A549 (cell line): ENCODE results near the gene MANSC1. TPM values are rescaled to one million over a fixed set of nuclear protein-coding genes. Genes with fewer than 3 reads are reported as not detected.

ENCODE experiments used
- ATAC-seq, 2 experiments: fragments of 200-7000 bp in 1 of 2; fragments of >200 bp in 1 of 2; cut with Nextera tagmentation in 1 of 2; cut with Tn5 transposase in 1 of 2; 3 replicates each; pipeline versions ENCODE4 v1.8.0 to v1.9.1; 2018 to 2020; ENCODE audit warnings: mild to moderate bottlenecking in 1 of 2, moderate library complexity in 1 of 2
- CTCF ChIA-PET: fragments of 300-600 bp; sonication (Branson Sonifier 250); formaldehyde crosslinking; extraction: SDS; loops from one replicate; lab custom pipeline; 2021; ENCODE audit warnings: antibody characterized with exemption, inconsistent platforms; lab: Yijun Ruan, JAX
- POLR2A ChIA-PET: fragments of 350-600 bp; formaldehyde crosslinking; extraction: SDS; loops from one replicate; lab custom pipeline; 2021; ENCODE audit warnings: antibody characterized with exemption, inconsistent platforms; lab: Yijun Ruan, JAX
- DNase-seq, 2 experiments: peaks; one replicate each; pipeline versions ENCODE4 v3.0.0 to v3.0.0-alpha.2; 2011 to 2016; ENCODE audit warnings: low read depth in 1 of 2, low spot score in 1 of 2
- FAIRE-seq: peaks from 2 replicates; lab custom pipeline; 2011; peaks lifted over from hg19 to GRCh38; lab: Jason Lieb, UNC
- H3K27ac ChIP-seq, 2 experiments: fragments of >200 bp; sonication (Bioruptor Twin); formaldehyde crosslinking; 3 replicates each; pipeline ENCODE4 v1.5.1; 2016 to 2017
- H3K4me1 ChIP-seq: fragments of >200 bp; sonication (Bioruptor Twin); formaldehyde crosslinking; 3 replicates; pipeline ENCODE4 v1.6.1; 2016
- H3K4me2 ChIP-seq: fragments of >200 bp; sonication (Bioruptor Twin); formaldehyde crosslinking; 3 replicates; pipeline ENCODE4 v1.6.1; 2016
- H3K4me3 ChIP-seq: fragments of >200 bp; sonication (Bioruptor Twin); formaldehyde crosslinking; 3 replicates; pipeline ENCODE4 v1.5.1; 2016
- H3K9me3 ChIP-seq: fragments of >200 bp; sonication (Bioruptor Twin); formaldehyde crosslinking; 3 replicates; pipeline ENCODE4 v1.6.1; 2016
- BCL3 ChIP-seq: fragments of >200 bp; sonication (Bioruptor Twin); formaldehyde crosslinking; IDR thresholded peaks from 3 replicates; pipeline ENCODE4 v1.6.1; 2016
- CTCF ChIP-seq: fragments of >200 bp; sonication (Bioruptor Twin); formaldehyde crosslinking; IDR thresholded peaks from 3 replicates; pipeline ENCODE4 v1.5.1; 2016
- EHF ChIP-seq: fragments of 250-450 bp; sonication (Bioruptor Pico); IDR thresholded peaks from 2 replicates; pipeline ENCODE4 v1.5.0; 2020; ENCODE audit warnings: mild to moderate bottlenecking
- EP300 ChIP-seq, 2 experiments: fragments of >200 bp; sonication (Bioruptor Twin); formaldehyde crosslinking; IDR thresholded peaks; 2 replicates in 1 of 2; 3 replicates in 1 of 2; pipeline ENCODE4 v1.6.1; 2016 to 2017
- FOSB ChIP-seq: fragments of 250-450 bp; sonication (Bioruptor Pico); IDR thresholded peaks from 2 replicates; pipeline ENCODE4 v1.5.0; 2020; ENCODE audit warnings: mild to moderate bottlenecking, moderate library complexity
- HES2 ChIP-seq: fragments of >200 bp; sonication (Bioruptor Twin); formaldehyde crosslinking; IDR thresholded peaks from 2 replicates; pipeline ENCODE4 v1.6.1; 2016
- HEYL ChIP-seq: fragments of 250-450 bp; sonication (Bioruptor Pico); IDR thresholded peaks from 2 replicates; pipeline ENCODE4 v1.8.0; 2021; ENCODE audit warnings: mild to moderate bottlenecking, moderate library complexity
- HOXA7 ChIP-seq: fragments of 250-450 bp; sonication (Bioruptor Pico); IDR thresholded peaks from 2 replicates; pipeline ENCODE4 v1.5.0; 2020; ENCODE audit warnings: mild to moderate bottlenecking, moderate library complexity
- HOXB5 ChIP-seq: fragments of 250-450 bp; sonication (Bioruptor Pico); IDR thresholded peaks from 2 replicates; pipeline ENCODE4 v1.5.0; 2020; ENCODE audit warnings: mild to moderate bottlenecking, moderate library complexity
- JUN ChIP-seq, 2 experiments: fragments of >200 bp; sonication (Bioruptor Twin); formaldehyde crosslinking; IDR thresholded peaks; 2 replicates in 1 of 2; 3 replicates in 1 of 2; pipeline ENCODE4 v1.6.1; 2016 to 2017
- JUNB ChIP-seq: fragments of >200 bp; sonication (Bioruptor Twin); formaldehyde crosslinking; IDR thresholded peaks from 2 replicates; pipeline ENCODE4 v1.6.1; 2016
- KDM1A ChIP-seq: fragments of 200-600 bp; sonication (generic); IDR thresholded peaks from 2 replicates; pipeline ENCODE4 v1.6.1; 2016; ENCODE audit warnings: low read depth, mild to moderate bottlenecking
- MAX ChIP-seq: IDR thresholded peaks from 2 replicates; pipeline ENCODE4 v1.6.1; 2012
- NFE2L2 ChIP-seq: fragments of 150-350 bp; conservative IDR thresholded peaks from 2 replicates; pipeline ENCODE4 v1.6.1; 2014; ENCODE audit warnings: low read length
- NR3C1 ChIP-seq: fragments of >200 bp; sonication (Bioruptor Twin); formaldehyde crosslinking; IDR thresholded peaks from 3 replicates; pipeline ENCODE4 v1.6.1; 2017
- POLR2A ChIP-seq: IDR thresholded peaks from 2 replicates; pipeline ENCODE4 v1.6.1; 2012; ENCODE audit warnings: mild to moderate bottlenecking, low read length
- POLR2AphosphoS2 ChIP-seq: conservative IDR thresholded peaks from 2 replicates; pipeline ENCODE4 v1.6.1; 2012; ENCODE audit warnings: low read length, improper control_type of control experiment, inconsistent platforms
- RAD21 ChIP-seq, 2 experiments: fragments of >200 bp in 1 of 2; sonication (Bioruptor Twin) in 1 of 2; formaldehyde crosslinking in 1 of 2; IDR thresholded peaks in 1 of 2; conservative IDR thresholded peaks in 1 of 2; 2 replicates in 1 of 2; 3 replicates in 1 of 2; pipeline ENCODE4 v1.6.1; 2012 to 2018; ENCODE audit warnings: inconsistent platforms in 1 of 2
- RCOR1 ChIP-seq: fragments of 150-350 bp; IDR thresholded peaks from 2 replicates; pipeline ENCODE4 v1.6.1; 2014; ENCODE audit warnings: antibody characterized with exemption, low read length, low read depth
- RFX5 ChIP-seq: fragments of 450-650 bp; IDR thresholded peaks from 2 replicates; pipeline ENCODE4 v1.7.1; 2014; ENCODE audit warnings: antibody characterized with exemption, mild to moderate bottlenecking, moderate library complexity
- RNF2 ChIP-seq: fragments of 200-600 bp; sonication (generic); IDR thresholded peaks from 2 replicates; pipeline ENCODE4 v1.6.1; 2016; ENCODE audit warnings: low read depth, mild to moderate bottlenecking, antibody characterized with exemption, moderate library complexity, borderline replicate concordance
- SMC3 ChIP-seq: fragments of >200 bp; sonication (Bioruptor Twin); formaldehyde crosslinking; IDR thresholded peaks from 3 replicates; pipeline ENCODE4 v1.6.1; 2018; ENCODE audit warnings: inconsistent platforms
- TP53 ChIP-seq: fragments of 250-450 bp; sonication (Bioruptor Pico); IDR thresholded peaks from 2 replicates; pipeline ENCODE4 v1.5.0; 2021; ENCODE audit warnings: mild to moderate bottlenecking, moderate library complexity
- ZC3H11A ChIP-seq: fragments of 450-650 bp; IDR thresholded peaks from 2 replicates; pipeline ENCODE4 v1.6.1; 2014; ENCODE audit warnings: antibody characterized with exemption, mild to moderate bottlenecking
- ZFP36 ChIP-seq: fragments of 450-650 bp; IDR thresholded peaks from 2 replicates; pipeline ENCODE4 v1.6.1; 2014; ENCODE audit warnings: borderline replicate concordance; ENCODE audit not compliant: partially characterized antibody
- ZSCAN20 ChIP-seq: fragments of 250-450 bp; sonication (Bioruptor Pico); IDR thresholded peaks from 2 replicates; pipeline ENCODE4 v1.8.0; 2022; ENCODE audit warnings: mild to moderate bottlenecking, moderate library complexity
- WGBS: methylation state at CpG from one replicate; pipeline ENCODE4 v1.1.6; 2017; ENCODE audit errors: missing lambda C conversion rate; 5-methylcytosine and 5-hydroxymethylcytosine counted together
- polyA plus RNA-seq, 4 experiments: library from polyadenylated mRNA; depleted of rRNA in 3 of 4; stranded (reverse); fragments of >200 nt; fragmentation: RNase III in 1 of 4; extraction: RNeasy Plus Mini Kit Qiagen cat#74134 plus additional on column Dnase treatment in 1 of 4; gene quantifications; 2 replicates in 3 of 4; 3 replicates in 1 of 4; pipeline ENCODE4 v1.2.3, GENCODE V29; 2011 to 2017

MANSC1 gene
- polyA plus RNA-seq, 2 of the 4 experiments (the other 2 are of a cell fraction): 3.7 to 3.9 TPM

- POLR2A ChIA-PET: no interaction called here
- no peak overlapping the region for H3K4me3 ChIP-seq
- peak; percentile 72 to 77 for DNase-seq
- H3K4me1 ChIP-seq: peaks cover 13% of the 10 kb centered on the region
- H3K4me2 ChIP-seq: peak overlapping the region; percentile 37
- FAIRE-seq: no peak
- peak overlapping the region in 1 of 2 experiments; percentile 9; a peak in 1 of 6 replicates for H3K27ac ChIP-seq
- 22% methylated on average over 10 of the region's 10 CpGs for WGBS
- TF ChIP-seq MAX (peak; percentile 61; the same call in 1 of the 2 replicates), SMC3 (peak; percentile 94), HES2 (no peak), POLR2AphosphoS2 (no peak), EP300 (IDR thresholded peaks at IDR 0.05) (no peak), ZSCAN20 (CRISPR knock-in tag) (no peak), HEYL (CRISPR knock-in tag) (no peak), RAD21 (conservative IDR thresholded peaks at IDR 0.05 in 1 of 2, IDR thresholded peaks at IDR 0.05 in 1 of 2) (peak; percentile 80 to 90), CTCF (peak; percentile 96), BCL3 (no peak), JUNB (no peak), HOXB5 (no peak), FOSB (CRISPR knock-in tag) (no peak), POLR2A (no peak), NFE2L2 (no peak)
- TF ChIP-seq, all 56 proteins: peak for 4
- CTCF ChIA-PET: interaction anchor here (0.6 to 13.8 kb wide), 25 partner anchors 9 to 754 kb away, joined by 3 to 214 read pairs (median 5); partner anchors contain the start of genes BORCS5, LRP6 and MANSC1
- H3K9me3 ChIP-seq: no peaks in the 10 kb centered on the region
- peak; percentile 93 for ATAC-seq
Observed at GRCh38 chr12:12334367-12335040, 15.5 kb downstream of the MANSC1 start.

- Histone ChIP-seq H3K27ac (0 out of 6 replicates have a peak overlapping the region, but pooled peaks of 1 of the 2 experiments have one; percentile 3), H3K9me3 (no peaks in the 10 kb centered on the region), H3K4me2 (peak overlapping the region; percentile 37; the same call in 2 of the 3 replicates), H3K4me1 (peaks cover 13% of the 10 kb centered on the region), H3K4me3 (no peak overlapping the region)
- no peak for TF ChIP-seq EP300 (IDR thresholded peaks at IDR 0.05)
- no peak for TF ChIP-seq SMC3
- ATAC-seq (no peak), DNase-seq (no peak), FAIRE-seq (no peak)
- 84% methylated on average over 12 of the region's 12 CpGs for WGBS
- CTCF ChIA-PET: interaction anchor here (0.6 to 13.8 kb wide), 24 partner anchors 8 to 753 kb away, joined by 3 to 214 read pairs (median 6); partner anchors contain the start of genes BORCS5 and MANSC1
- POLR2A ChIA-PET: no interaction called here
Observed at GRCh38 chr12:12333407-12334366, 16.4 kb downstream of the MANSC1 start.

- Histone ChIP-seq H3K9me3 (no peaks in the 10 kb centered on the region), H3K27ac (no peak overlapping the region), H3K4me2 (no peak overlapping the region)
- ChIA-PET CTCF (interaction anchor here (1.0 to 13.8 kb wide), 5 partner anchors 10 to 373 kb away, joined by 3 to 214 read pairs (median 10); no protein-coding TSS in a partner anchor), POLR2A (no interaction called here)
- TF ChIP-seq KDM1A: no peak
- no peak for TF ChIP-seq NR3C1
- no peak for TF ChIP-seq HOXB5
- no peak for TF ChIP-seq JUN (IDR thresholded peaks at IDR 0.05)
- no peak for TF ChIP-seq ZC3H11A
- no peak for TF ChIP-seq RNF2
- no peak for TF ChIP-seq ZFP36
- no peak for TF ChIP-seq FOSB (CRISPR knock-in tag)
- no peak for TF ChIP-seq EHF (CRISPR knock-in tag)
- no peak for TF ChIP-seq RCOR1
- TF ChIP-seq HES2: no peak
- no peak for TF ChIP-seq HOXA7 (CRISPR knock-in tag)
- TF ChIP-seq RFX5: no peak
- TF ChIP-seq TP53: no peak
- TF ChIP-seq, all 56 proteins: peak for 0
- ATAC-seq: no peak
- Histone ChIP-seq H3K4me1 (peaks cover 5% of the 10 kb centered on the region; the same call in 2 of the 3 replicates), H3K4me3 (no peak overlapping the region)
- FAIRE-seq: no peak
- DNase-seq: no peak
- WGBS: 71% methylated on average over 1 of the region's 1 CpG
Observed at GRCh38 chr12:12331896-12332295, 18.1 kb downstream of the MANSC1 start.
